Measurements from ENCODE around the gene GRM4.

Gene GRM4

DNA sequence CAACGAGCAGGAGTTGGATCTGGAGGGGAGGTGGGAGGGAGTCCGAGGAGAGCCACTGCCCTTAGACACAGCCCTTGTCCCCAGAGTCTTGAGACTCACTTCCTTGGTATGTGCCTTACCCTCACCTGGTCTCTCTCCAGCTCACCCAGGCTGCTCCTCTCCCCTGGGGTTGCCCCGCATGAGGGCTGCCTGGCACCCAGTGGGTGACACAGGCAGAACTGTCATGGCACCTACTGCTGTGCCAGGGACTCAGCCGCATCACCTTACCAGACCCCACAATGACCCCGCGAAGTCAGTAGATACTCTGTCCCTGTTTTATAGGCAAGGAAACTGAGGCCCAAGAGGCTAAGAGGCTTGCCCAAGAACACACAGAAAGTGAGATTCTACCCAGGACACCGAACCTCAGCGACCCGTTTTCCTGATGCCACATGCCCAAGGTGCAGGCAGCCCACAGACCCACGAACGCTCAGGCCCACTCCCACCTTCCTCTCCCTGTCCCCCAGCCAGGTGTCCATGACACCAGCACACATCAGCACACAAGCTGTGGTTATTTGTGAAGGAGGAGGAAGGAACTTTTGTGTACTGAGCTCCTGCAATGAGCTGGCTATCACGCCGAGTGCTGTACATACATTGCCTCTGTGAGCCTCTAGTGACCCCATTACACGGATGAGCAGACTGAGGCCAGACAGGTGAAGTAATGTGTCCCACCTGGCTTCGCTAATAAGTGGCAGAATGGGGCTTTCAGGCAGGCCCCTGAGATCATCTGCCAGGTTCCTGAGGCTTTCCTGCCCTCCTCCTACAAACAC is 168.1 kb downstream of the GRM4 start:
- no peak for DNase-seq

DNA sequence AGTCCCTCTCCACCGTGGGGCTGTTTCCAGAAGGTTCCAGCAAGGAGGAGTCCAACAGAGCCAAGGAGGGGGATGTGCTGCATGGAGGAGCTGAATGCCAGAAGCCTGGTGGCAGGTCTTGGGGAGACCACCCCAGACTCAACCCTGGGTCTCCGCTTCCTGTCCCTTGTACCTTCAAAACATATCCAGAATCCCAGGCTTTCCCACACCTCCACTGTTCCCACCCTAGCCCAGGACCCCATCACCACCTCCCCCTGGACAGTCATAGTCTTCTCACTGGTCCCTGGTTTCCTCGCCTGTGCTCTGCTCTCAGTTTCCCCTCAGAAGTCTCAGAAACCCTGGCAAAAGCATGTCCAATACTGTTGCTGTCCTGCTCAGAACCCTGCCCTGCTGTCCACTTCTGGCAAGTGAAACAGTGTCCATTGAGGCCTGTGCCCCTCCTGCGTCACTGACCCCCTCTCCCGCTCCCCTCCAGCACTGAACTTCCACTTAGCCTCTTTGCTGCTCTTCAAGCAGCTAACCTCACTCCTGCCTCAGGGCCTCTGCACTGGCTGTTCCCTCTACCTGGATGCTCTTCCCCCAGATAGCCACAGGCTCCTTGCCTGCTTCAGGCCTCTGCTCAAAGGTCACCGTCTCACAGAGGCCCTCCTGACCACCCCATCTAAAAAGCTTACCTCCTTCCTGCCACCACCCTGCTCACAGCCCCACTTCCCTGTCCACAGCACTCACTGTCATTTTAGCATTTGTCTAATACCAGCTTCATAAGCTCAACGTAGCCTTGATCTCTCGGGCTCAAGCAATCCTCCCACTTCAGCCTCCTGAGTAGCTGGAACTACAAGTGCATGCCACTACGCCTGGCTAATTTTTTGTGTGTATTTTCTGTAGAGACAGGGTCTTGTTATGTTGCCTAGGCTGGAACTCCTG is 169.2 kb downstream of the GRM4 start:
- DNase-seq = no peak

- DNase-seq = no peak
Observed at GRCh38 chr6:33975661-33976436, 170.0 kb downstream of the GRM4 start.

GRCh38 chr6:33974471-33974870 is 171.4 kb downstream of the GRM4 start:
- DNase-seq = no peak

- no peak for DNase-seq
Observed at GRCh38 chr6:33974030-33974429, 171.9 kb downstream of the GRM4 start.

DNA sequence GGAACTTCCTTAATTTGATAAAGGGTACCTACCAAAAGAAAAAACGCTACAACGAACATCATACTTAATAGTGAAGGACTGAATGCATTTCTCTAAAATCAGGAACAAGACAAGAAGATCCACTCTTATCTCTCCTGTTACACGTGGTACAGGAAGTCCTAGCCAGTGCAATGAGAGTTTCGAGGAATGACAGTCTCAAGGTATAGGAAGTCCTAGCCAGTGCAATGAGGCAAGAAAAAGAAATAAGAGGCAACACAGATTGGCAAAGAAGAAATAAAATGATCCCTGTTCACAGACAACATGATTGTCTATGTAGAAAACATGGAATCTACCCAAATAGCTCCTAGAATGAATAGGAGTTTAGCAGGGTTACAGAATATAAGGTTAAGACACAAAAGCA is 174.3 kb downstream of the GRM4 start:
- DNase-seq = no peak
